EL (cell line): ENCODE measurements around the gene CADM2.

Experiments used
- DNase-seq: peaks from one replicate; pipeline ENCODE4 v3.0.0-alpha.2; 2016

Gene CADM2

GRCh38 chr3:85208650-85209049, 249.9 kb downstream of the CADM2 start:
- no peak for DNase-seq

- DNase-seq, result no peak
These were observed 251.8 kb downstream of the CADM2 start for GRCh38 chr3:85210540-85210939.

DNA sequence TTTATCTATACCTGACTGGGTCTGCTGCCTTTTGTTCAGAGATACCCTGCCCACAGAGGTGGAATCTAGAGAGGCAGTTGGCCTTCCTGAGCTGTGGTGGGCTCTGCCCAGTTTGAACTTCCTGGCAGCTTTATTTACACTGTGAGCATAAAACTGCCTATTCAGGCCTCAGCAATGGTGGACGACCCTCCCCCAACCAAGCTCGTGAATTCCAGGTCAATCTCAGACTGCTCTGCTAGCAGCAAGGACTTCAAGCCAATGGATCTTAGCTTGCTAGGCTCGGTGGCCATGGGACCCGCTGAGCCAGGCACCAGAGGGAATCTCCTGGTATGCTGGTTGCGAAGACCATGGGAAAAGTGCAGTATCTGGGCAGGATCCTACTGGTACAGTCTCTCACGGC, 270.2 kb downstream of the CADM2 start:
- no peak for DNase-seq

GRCh38 chr3:85244091-85244490, 285.3 kb downstream of the CADM2 start:
- DNase-seq, result no peak

- DNase-seq, result no peak
These were observed 285.7 kb downstream of the CADM2 start for GRCh38 chr3:85244519-85244918.

DNA sequence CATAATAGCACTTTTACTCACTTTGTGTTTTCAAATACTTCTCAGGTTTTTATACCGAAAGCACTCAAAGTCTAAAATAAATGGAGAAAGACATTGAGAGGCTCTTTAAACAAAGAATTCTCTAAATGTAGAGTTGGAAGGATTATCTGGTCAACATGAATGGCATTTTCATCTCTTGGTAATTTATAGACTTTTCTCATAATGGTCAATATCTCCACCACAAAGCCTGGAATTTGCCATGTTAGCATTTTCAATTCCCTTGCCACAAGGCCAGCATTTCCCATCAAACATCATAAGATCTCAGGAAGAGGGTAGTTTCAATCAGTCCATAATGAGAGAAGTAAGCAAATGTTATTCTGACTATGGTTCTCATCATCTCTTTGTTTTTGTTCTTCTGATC, 293.0 kb downstream of the CADM2 start:
- DNase-seq, result no peak

- DNase-seq, result no peak
These were observed 293.9 kb downstream of the CADM2 start for GRCh38 chr3:85252686-85253085.

DNA sequence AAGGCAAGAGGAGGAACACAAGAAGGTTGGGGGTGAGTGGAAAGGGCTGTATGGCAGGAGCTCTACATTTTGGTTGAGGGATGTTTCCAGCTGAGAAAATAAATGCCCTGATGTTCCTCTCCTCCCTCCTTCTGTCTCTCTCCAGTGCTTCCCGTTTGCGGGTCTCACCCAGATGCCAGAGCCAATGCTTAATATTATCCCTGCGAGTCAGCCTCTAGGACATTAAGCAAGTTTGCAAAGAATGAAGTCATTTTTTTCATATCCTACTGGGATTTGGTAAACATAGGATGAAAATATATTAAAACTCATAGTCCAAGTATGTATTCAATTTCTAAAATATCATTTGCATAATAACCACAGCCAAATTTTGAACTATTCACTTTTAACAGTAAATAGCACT, 295.9 kb downstream of the CADM2 start:
- DNase-seq, result no peak

- no peak for DNase-seq
These were observed 297.2 kb downstream of the CADM2 start for GRCh38 chr3:85255949-85256348.

- DNase-seq, result no peak
These were observed 299.5 kb downstream of the CADM2 start for GRCh38 chr3:85258326-85258725.

DNA sequence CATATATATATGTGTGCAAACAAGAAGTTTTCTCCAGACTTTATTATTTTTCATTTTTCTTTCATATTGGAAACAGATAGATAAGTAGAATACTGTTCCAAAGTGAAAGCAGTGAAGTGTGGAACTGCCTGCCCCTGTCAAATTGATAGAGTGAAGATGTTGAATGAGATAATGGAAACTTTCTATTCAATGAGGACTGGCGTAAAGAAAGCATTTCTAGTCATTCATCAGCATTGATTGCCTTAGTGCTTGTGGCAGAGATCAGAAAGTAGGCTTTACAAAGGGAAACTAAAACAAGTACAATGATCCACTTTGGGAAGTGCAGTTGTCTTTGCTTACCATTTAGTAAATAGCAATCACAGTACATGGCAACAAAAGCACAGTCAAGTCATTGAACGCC, 300.0 kb downstream of the CADM2 start:
- DNase-seq, result no peak

DNA sequence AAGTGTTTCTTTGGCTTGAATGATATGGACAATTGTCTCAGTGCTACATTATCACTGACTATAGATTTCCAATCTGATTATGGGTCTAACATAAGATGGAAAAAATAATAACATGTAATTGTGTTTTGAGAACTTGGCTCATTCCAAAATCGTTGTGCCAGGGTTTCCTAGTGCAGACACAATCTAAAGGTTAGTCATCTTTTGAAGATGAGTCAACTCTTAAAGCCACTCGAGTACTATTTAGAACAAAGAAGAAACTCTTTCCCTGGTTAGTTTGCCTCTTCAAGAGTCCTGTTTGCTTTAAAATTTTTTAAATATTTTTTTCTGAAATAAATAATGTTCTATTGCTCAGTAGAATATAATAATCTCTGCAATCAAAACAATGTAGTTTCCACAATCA, 301.0 kb downstream of the CADM2 start:
- no peak for DNase-seq

- DNase-seq, result no peak
These were observed 305.6 kb downstream of the CADM2 start for GRCh38 chr3:85264381-85264780.

GRCh38 chr3:85270488-85270887, 311.7 kb downstream of the CADM2 start:
- no peak for DNase-seq

- no peak for DNase-seq
These were observed 313.1 kb downstream of the CADM2 start for GRCh38 chr3:85271911-85272310.

GRCh38 chr3:85288257-85288656, 329.5 kb downstream of the CADM2 start:
- no peak for DNase-seq

DNA sequence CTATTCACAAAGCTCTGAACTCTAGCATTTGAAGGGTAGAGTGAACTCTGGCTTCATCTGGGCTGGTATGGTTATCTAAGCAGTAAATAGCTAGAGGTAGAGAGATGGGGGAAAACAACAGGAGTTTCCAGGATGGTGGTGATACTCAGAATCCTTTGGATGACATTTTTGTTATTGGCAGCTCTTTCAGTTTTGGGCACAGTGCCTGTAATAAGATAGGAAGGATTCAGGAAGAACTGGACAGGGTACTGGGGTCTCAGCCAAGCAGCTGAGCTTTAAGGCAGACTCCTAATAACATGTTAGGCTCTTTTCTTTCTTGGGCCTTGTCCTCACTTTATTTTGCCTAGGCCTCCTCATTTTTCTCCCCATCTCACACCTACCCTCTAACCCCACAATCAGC, 338.5 kb downstream of the CADM2 start:
- DNase-seq, result no peak

GRCh38 chr3:85298032-85298431, 339.2 kb downstream of the CADM2 start:
- no peak for DNase-seq

DNA sequence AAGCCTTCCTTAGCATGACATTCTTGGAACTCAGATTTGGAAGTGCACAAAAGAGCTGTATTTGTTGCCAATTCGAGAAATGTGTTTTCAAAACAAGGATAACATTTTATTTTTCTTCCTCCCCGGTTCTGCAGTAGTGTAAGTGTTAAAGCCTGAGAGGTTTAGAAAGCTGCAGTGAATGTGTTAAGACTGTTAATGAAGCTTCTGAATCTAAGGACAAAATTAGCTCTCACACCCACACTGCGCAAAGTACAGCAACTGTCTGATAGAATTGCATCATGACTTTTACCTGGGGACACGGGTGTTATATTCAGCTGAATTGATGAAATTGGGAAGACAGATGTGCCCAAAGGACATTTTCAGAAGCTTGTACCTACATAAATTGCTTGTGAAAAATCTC, 344.4 kb downstream of the CADM2 start:
- no peak for DNase-seq

DNA sequence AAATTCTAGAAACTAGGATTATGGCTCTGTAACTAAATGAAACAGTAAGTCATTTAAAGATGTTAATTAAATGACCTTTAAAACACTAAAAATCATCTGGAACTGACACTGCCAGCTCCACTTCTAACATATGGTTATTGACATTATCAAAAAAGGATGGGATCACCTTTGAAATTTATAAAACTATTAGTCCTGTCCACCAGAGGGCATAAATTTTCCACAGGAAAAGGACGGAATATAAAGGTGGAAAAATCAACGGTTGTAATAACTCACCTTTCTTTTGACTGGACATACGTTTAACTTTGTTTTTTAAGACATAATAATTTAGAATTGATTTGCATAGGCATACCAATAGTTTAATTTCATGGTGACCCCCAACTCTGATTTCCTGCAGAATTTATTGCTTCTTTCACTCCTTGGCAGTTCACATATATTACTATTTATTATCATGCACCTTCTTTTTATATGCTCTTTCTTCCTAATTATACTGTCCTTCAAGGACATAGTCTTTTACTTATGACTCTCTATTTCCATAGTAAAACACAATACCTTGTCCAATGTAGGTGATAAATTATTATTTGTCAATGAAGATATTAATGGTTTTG, 345.7 kb downstream of the CADM2 start:
- DNase-seq, result no peak

GRCh38 chr3:85312331-85312730, 353.5 kb downstream of the CADM2 start:
- DNase-seq, result no peak

DNA sequence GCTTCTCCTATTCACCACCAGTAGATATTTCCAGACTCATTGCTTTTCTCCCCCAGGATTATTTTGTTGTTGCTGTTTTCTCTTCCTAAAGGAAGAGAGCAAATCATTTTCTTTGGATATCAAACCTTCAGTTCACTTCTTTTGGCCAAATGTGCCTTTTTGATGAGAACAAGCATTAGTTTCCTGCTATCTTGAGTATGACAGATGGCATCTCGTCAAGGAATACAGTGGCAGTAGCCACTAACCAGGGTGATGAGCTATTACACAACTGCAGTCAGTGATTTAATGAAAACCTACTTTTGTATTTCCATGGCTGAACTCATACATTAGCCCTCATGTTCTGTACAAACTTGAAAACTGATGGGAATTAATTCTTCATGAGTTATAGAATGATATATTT, 354.6 kb downstream of the CADM2 start:
- no peak for DNase-seq

DNA sequence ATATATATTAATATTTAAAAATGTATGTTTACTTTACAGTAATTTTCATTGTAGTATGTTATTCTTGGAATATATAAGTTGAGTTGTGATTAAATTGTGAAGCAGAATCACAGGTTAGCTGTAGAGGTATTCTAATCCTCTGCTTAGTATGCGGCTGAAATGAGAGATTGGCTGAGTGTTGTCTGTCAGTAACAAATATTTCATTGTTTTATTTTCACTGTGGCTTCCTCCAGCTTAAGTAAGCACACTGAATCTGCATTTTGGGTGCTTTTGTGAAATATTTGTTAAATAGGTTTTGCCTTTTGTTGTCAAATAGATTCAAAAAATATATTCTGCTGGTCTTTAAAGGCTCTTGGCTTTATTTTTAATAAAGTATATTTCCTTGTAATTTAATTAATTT, 357.5 kb downstream of the CADM2 start:
- no peak for DNase-seq

GRCh38 chr3:85321892-85322291, 363.1 kb downstream of the CADM2 start:
- no peak for DNase-seq

GRCh38 chr3:85330071-85330470, 371.3 kb downstream of the CADM2 start:
- DNase-seq, result no peak

DNA sequence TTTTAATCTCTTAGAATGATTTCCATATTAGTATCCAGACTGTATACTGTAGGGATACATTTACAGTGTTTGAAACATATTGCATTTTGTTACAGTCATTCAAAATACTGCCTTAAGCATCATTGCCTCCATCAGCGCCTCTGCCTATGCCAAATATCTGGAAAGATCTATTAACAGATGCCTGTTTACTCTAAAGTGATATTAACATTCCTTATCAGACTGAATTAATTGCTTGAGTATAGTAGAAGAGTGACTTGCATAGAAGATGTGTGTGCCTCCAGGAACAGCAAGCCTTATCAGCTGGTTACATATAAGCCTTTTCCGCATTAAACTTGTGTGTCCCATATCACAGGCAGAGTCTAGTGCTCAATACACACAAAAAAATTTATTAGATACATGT, 379.1 kb downstream of the CADM2 start:
- DNase-seq, result no peak
